ENCODE measurements around the gene COL2A1.

COL2A1 gene

GRCh38 chr12:48038085-48038484, 33.8 kb upstream of the COL2A1 start:
- Histone ChIP-seq H3K9ac (ENCODE audit: low read length) (no peak overlapping the region), H2AFZ (ENCODE audit: low read length) (no peak overlapping the region), H3K4me1 (ENCODE audit: insufficient read depth, low read length, severe bottlenecking) (no peaks in the 10 kb centered on the region), H3K4me2 (ENCODE audit: low read length) (no peak overlapping the region), H3K36me3 (ENCODE audit: insufficient read depth, low read length) (peaks cover 3% of the 10 kb centered on the region; the same call in 1 of the 2 replicates), H3K79me2 (ENCODE audit: insufficient read depth, low read length) (no peaks in the 10 kb centered on the region), H3K4me3 (ENCODE audit: low read depth, low read length, poor library complexity, severe bottlenecking) (no peak overlapping the region), H3K9me3 (ENCODE audit: low read length) (no peaks in the 10 kb centered on the region), H4K20me1 (ENCODE audit: insufficient read depth, low read length) (no peaks in the 10 kb centered on the region), H3K27ac (ENCODE audit: low read depth, low read length, poor library complexity, severe bottlenecking) (no peak overlapping the region), H3K9me2 (ENCODE audit: low read depth, low read length) (no peaks in the 10 kb centered on the region), H3F3A (ENCODE audit: insufficient read depth, low read length) (no peaks in the 10 kb centered on the region), H3K27me3 (ENCODE audit: insufficient read depth, low read length) (no peaks in the 10 kb centered on the region)
- TF ChIP-seq EZH2 (IDR thresholded peaks at IDR 0.05; ENCODE audit: borderline replicate concordance, low read length) = no peak
- TF ChIP-seq CTCF (IDR thresholded peaks at IDR 0.05; ENCODE audit: low read length) = no peak

GRCh38 chr12:48037267-48037915, 33.1 kb upstream of the COL2A1 start:
- no peaks in the 10 kb centered on the region for H3K36me3 ChIP-seq (ENCODE audit: insufficient read depth, low read length)
- H3K4me2 ChIP-seq (ENCODE audit: low read length) = no peak overlapping the region
- TF ChIP-seq EZH2 (IDR thresholded peaks at IDR 0.05; ENCODE audit: borderline replicate concordance, low read length) (no peak), CTCF (IDR thresholded peaks at IDR 0.05; ENCODE audit: low read length) (no peak)
- no peaks in the 10 kb centered on the region for H4K20me1 ChIP-seq (ENCODE audit: insufficient read depth, low read length)
- no peak overlapping the region for H2AFZ ChIP-seq (ENCODE audit: low read length)
- H3F3A ChIP-seq (ENCODE audit: insufficient read depth, low read length) = no peaks in the 10 kb centered on the region
- H3K9me2 ChIP-seq (ENCODE audit: low read depth, low read length) = no peaks in the 10 kb centered on the region
- no peak overlapping the region for H3K27ac ChIP-seq (ENCODE audit: low read depth, low read length, poor library complexity, severe bottlenecking)
- H3K4me3 ChIP-seq (ENCODE audit: low read depth, low read length, poor library complexity, severe bottlenecking) = no peak overlapping the region
- H3K27me3 ChIP-seq (ENCODE audit: insufficient read depth, low read length) = no peaks in the 10 kb centered on the region
- H3K9me3 ChIP-seq (ENCODE audit: low read length) = no peaks in the 10 kb centered on the region
- H3K9ac ChIP-seq (ENCODE audit: low read length) = no peak overlapping the region
- no peaks in the 10 kb centered on the region for H3K4me1 ChIP-seq (ENCODE audit: insufficient read depth, low read length, severe bottlenecking)
- no peaks in the 10 kb centered on the region for H3K79me2 ChIP-seq (ENCODE audit: insufficient read depth, low read length)

GRCh38 chr12:48036818-48037217, 32.5 kb upstream of the COL2A1 start:
- Histone ChIP-seq H3F3A (ENCODE audit: insufficient read depth, low read length) (no peaks in the 10 kb centered on the region), H3K27me3 (ENCODE audit: insufficient read depth, low read length) (no peaks in the 10 kb centered on the region), H3K36me3 (ENCODE audit: insufficient read depth, low read length) (no peaks in the 10 kb centered on the region), H3K27ac (ENCODE audit: low read depth, low read length, poor library complexity, severe bottlenecking) (no peak overlapping the region), H4K20me1 (ENCODE audit: insufficient read depth, low read length) (no peaks in the 10 kb centered on the region), H3K4me2 (ENCODE audit: low read length) (no peak overlapping the region), H3K9me2 (ENCODE audit: low read depth, low read length) (no peaks in the 10 kb centered on the region), H3K9ac (ENCODE audit: low read length) (no peak overlapping the region), H3K4me3 (ENCODE audit: low read depth, low read length, poor library complexity, severe bottlenecking) (no peak overlapping the region), H3K4me1 (ENCODE audit: insufficient read depth, low read length, severe bottlenecking) (no peaks in the 10 kb centered on the region), H3K9me3 (ENCODE audit: low read length) (no peaks in the 10 kb centered on the region), H2AFZ (ENCODE audit: low read length) (no peak overlapping the region), H3K79me2 (ENCODE audit: insufficient read depth, low read length) (no peaks in the 10 kb centered on the region)
- TF ChIP-seq CTCF (IDR thresholded peaks at IDR 0.05; ENCODE audit: low read length) (no peak), EZH2 (IDR thresholded peaks at IDR 0.05; ENCODE audit: borderline replicate concordance, low read length) (no peak)
